H9 (cell line): Measurements from ENCODE around the gene FHL2. TPM values are rescaled to one million over a fixed set of nuclear protein-coding genes. Genes with fewer than 3 reads are reported as not detected.

Source experiments
- DNase-seq: peaks from one replicate; pipeline ENCODE4 v3.0.0-alpha.2; 2017
- H2AFZ ChIP-seq: one replicate; pipeline ENCODE4 v1.6.1; 2013; ENCODE audit warnings: mild to moderate bottlenecking, low read length, control low read depth, moderate library complexity
- H2AK5ac ChIP-seq: 2 replicates; pipeline ENCODE4 v1.6.1; 2013; ENCODE audit warnings: low read length, control low read depth, mixed read lengths; ENCODE audit not compliant: insufficient read length
- H2BK120ac ChIP-seq: one replicate; pipeline ENCODE4 v1.6.1; 2013; ENCODE audit warnings: low read depth, mild to moderate bottlenecking, low read length, control low read depth, inconsistent platforms; ENCODE audit not compliant: poor library complexity, severe bottlenecking
- H2BK12ac ChIP-seq: 2 replicates; pipeline ENCODE4 v1.6.1; 2013; ENCODE audit warnings: low read length, control low read depth, mixed read lengths, low read depth; ENCODE audit not compliant: insufficient read length
- H2BK15ac ChIP-seq: 2 replicates; pipeline ENCODE4 v1.6.1; 2013; ENCODE audit warnings: low read depth, low read length, control low read depth
- H2BK20ac ChIP-seq: one replicate; pipeline ENCODE4 v1.6.1; 2013; ENCODE audit warnings: low read depth, mild to moderate bottlenecking, low read length, control low read depth, inconsistent platforms; ENCODE audit not compliant: poor library complexity, severe bottlenecking
- H2BK5ac ChIP-seq: 2 replicates; pipeline ENCODE4 v1.6.1; 2013; ENCODE audit warnings: low read length, control low read depth, mixed read lengths; ENCODE audit not compliant: insufficient read length
- H3K14ac ChIP-seq: 2 replicates; pipeline ENCODE4 v1.6.1; 2013; ENCODE audit warnings: low read length, control low read depth; ENCODE audit not compliant: insufficient read depth
- H3K18ac ChIP-seq: 2 replicates; pipeline ENCODE4 v1.6.1; 2013; ENCODE audit warnings: low read depth, mild to moderate bottlenecking, mixed read lengths, low read length, control low read depth; ENCODE audit not compliant: insufficient read length
- H3K23ac ChIP-seq: 2 replicates; pipeline ENCODE4 v1.6.1; 2013; ENCODE audit warnings: low read length, control low read depth, mixed read lengths, low read depth; ENCODE audit not compliant: insufficient read length
- H3K23me2 ChIP-seq: 2 replicates; pipeline ENCODE4 v1.6.1; 2013; ENCODE audit warnings: low read depth, mild to moderate bottlenecking, mixed read lengths, low read length, control low read depth; ENCODE audit not compliant: insufficient read length, poor library complexity, severe bottlenecking
- H3K27ac ChIP-seq: 2 replicates; pipeline ENCODE4 v1.5.1; 2013; ENCODE audit warnings: low read length, control low read depth, mixed read lengths, low read depth; ENCODE audit not compliant: insufficient read length
- H3K27me3 ChIP-seq: 2 replicates; pipeline ENCODE4 v1.6.1; 2013; ENCODE audit warnings: low read length, control low read depth, inconsistent platforms; ENCODE audit not compliant: insufficient read depth
- H3K4ac ChIP-seq: 2 replicates; pipeline ENCODE4 v1.6.1; 2013; ENCODE audit warnings: low read depth, mild to moderate bottlenecking, control low read depth, inconsistent platforms, low read length, moderate library complexity
- H3K4me1 ChIP-seq: 2 replicates; pipeline ENCODE4 v1.6.1; 2013; ENCODE audit warnings: low read length, control low read depth, inconsistent platforms; ENCODE audit not compliant: insufficient read depth
- H3K4me2 ChIP-seq: 2 replicates; pipeline ENCODE4 v1.6.1; 2013; ENCODE audit warnings: low read length, control low read depth, mixed read lengths; ENCODE audit not compliant: insufficient read length, insufficient read depth
- H3K56ac ChIP-seq: 2 replicates; pipeline ENCODE4 v1.6.1; 2013; ENCODE audit warnings: low read depth, mild to moderate bottlenecking, mixed read lengths, low read length, control low read depth; ENCODE audit not compliant: insufficient read length
- H3K79me1 ChIP-seq: 2 replicates; pipeline ENCODE4 v1.6.1; 2013; ENCODE audit warnings: low read depth, mild to moderate bottlenecking, moderate library complexity, low read length, control low read depth, inconsistent platforms; ENCODE audit not compliant: insufficient read depth, poor library complexity, severe bottlenecking
- H3K79me2 ChIP-seq: 2 replicates; pipeline ENCODE4 v1.6.1; 2013; ENCODE audit warnings: low read length, control low read depth, inconsistent platforms; ENCODE audit not compliant: insufficient read depth
- H3K9ac ChIP-seq: 2 replicates; pipeline ENCODE4 v1.6.1; 2013; ENCODE audit warnings: low read length, control low read depth, mixed read lengths; ENCODE audit not compliant: insufficient read length; ENCODE audit errors: extremely low read depth
- H3K9me3 ChIP-seq: one replicate; pipeline ENCODE4 v1.6.1; 2013; ENCODE audit warnings: low read depth, low read length, inconsistent platforms; ENCODE audit not compliant: control insufficient read depth
- H3T11ph ChIP-seq: one replicate; pipeline ENCODE4 v1.6.1; 2013; ENCODE audit warnings: mild to moderate bottlenecking, low read length, control low read depth, inconsistent platforms
- H4K20me1 ChIP-seq: one replicate; pipeline ENCODE4 v1.6.1; 2013; ENCODE audit not compliant: control insufficient read depth, insufficient read length, insufficient read depth
- H4K5ac ChIP-seq: 2 replicates; pipeline ENCODE4 v1.6.1; 2013; ENCODE audit warnings: low read depth, mild to moderate bottlenecking, mixed read lengths, low read length, control low read depth; ENCODE audit not compliant: insufficient read length
- H4K8ac ChIP-seq: replicated peaks from 2 replicates; pipeline ENCODE4 v1.6.1; 2013; ENCODE audit warnings: low read length, control low read depth, mixed read lengths, low read depth; ENCODE audit not compliant: insufficient read length
- H4K91ac ChIP-seq: 2 replicates; pipeline ENCODE4 v1.6.1; 2013; ENCODE audit warnings: low read depth, mild to moderate bottlenecking, moderate library complexity, mixed read lengths, low read length, control low read depth; ENCODE audit not compliant: insufficient read length
- H3K27ac Mint-ChIP-seq, 3 experiments: 2 replicates in 2 of 3; 3 replicates in 1 of 3; pipeline ENCODE4 v1.8.0; 2020 to 2021; ENCODE audit warnings: mixed read lengths in 3 of 3, mild to moderate bottlenecking in 1 of 3, moderate library complexity in 1 of 3
- H3K27me3 Mint-ChIP-seq: 2 replicates; pipeline ENCODE4 v1.8.0; 2021; ENCODE audit warnings: low read depth, mild to moderate bottlenecking, moderate library complexity, mixed read lengths
- H3K36me3 Mint-ChIP-seq, 3 experiments: 2 replicates in 2 of 3; 3 replicates in 1 of 3; pipeline ENCODE4 v1.8.0; 2020 to 2021; ENCODE audit warnings: low read depth in 3 of 3, mixed read lengths in 3 of 3; ENCODE audit not compliant: insufficient read depth in 1 of 3
- H3K4me1 Mint-ChIP-seq, 2 experiments: 2 replicates each; pipeline ENCODE4 v1.8.0; 2020; ENCODE audit warnings: mixed read lengths in 2 of 2
- H3K4me3 Mint-ChIP-seq, 2 experiments: 2 replicates in 1 of 2; 3 replicates in 1 of 2; pipeline ENCODE4 v1.8.0; 2020 to 2021; ENCODE audit warnings: mild to moderate bottlenecking in 2 of 2, mixed read lengths in 2 of 2, moderate library complexity in 1 of 2
- H3K9me3 Mint-ChIP-seq, 2 experiments: 2 replicates in 1 of 2; 3 replicates in 1 of 2; pipeline ENCODE4 v1.8.0; 2020; ENCODE audit warnings: mild to moderate bottlenecking in 2 of 2, mixed read lengths in 2 of 2, moderate library complexity in 1 of 2
- WGBS: extraction: QIAGEN DNeasy Blood & Tissue Kit; methylation state at CpG from one replicate; pipeline ENCODE4 v1.1.7; 2013; ENCODE audit warnings: missing lambda C conversion rate, low lambda C conversion rate, mixed read lengths; ENCODE audit not compliant: insufficient read length; ENCODE audit errors: extremely low coverage; 5-methylcytosine and 5-hydroxymethylcytosine counted together
- total RNA-seq: library from RNA; stranded (reverse); gene quantifications from 2 replicates; pipeline ENCODE4 v1.2.1, GENCODE V29; 2021
- TF ChIP-seq, protein P1 (sequence below): fragments of 200-600 bp; sonication (generic); conservative IDR thresholded peaks from 3 replicates; pipeline ENCODE4 v1.8.0; 2021; ENCODE audit warnings: antibody characterized with exemption, mild to moderate bottlenecking

FHL2 gene
- total RNA-seq, 1 experiment from 2014 or later: 34.9 TPM

DNA sequence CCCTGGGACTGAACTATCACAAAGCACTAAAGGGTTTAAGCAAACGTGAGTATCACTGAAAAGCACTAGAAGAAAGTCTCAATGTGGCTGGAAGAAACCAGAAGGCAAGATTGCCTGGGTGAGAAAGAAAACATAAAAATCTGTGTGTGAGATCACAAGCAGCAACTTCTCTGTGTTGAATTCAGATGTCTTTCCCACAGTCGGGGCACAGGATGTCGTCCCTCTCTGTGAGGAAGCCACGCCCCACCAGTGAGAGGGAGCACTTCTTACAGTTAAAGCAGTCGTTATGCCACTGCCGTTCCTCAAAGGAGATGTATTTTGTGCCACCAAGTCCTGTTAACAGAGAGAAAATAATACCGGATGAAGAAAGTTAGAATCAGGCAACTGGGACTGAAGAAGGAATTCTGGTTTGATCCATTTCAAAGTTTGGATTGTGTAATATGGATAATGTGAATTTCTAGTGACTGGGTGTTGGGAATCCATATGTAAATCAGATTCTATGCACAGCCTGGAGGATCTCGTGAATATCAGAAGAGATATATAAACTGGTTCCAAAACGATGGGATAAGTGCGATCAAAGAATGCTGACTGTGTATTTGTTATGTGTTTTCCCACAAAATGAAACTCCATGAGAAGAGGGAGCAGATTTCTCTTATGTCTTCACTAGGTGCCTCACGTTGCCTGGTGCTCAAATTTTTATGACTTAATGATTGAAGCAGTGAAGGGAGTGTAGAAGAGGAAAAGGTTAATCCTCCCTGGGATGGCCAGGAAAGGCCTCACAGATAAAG, 37.6 kb downstream of the FHL2 start:
- Histone ChIP-seq H4K5ac (no peak overlapping the region), H3T11ph (no peak overlapping the region), H2BK120ac (no peak overlapping the region), H3K14ac (no peak overlapping the region), H4K8ac (no peak overlapping the region), H3K9me3 (no peaks in the 10 kb centered on the region), H2BK12ac (no peak overlapping the region), H2BK20ac (no peak overlapping the region), H3K27me3 (no peaks in the 10 kb centered on the region), H2BK15ac (no peak overlapping the region), H3K4me1 (no peaks in the 10 kb centered on the region), H3K9ac (no peak overlapping the region), H3K4me2 (no peak overlapping the region), H4K91ac (no peak overlapping the region), H3K79me2 (no peaks in the 10 kb centered on the region), H3K23ac (no peak overlapping the region), H3K4ac (no peak overlapping the region), H3K27ac (no peak overlapping the region), H2BK5ac (no peak overlapping the region), H3K23me2 (no peaks in the 10 kb centered on the region), H4K20me1 (no peaks in the 10 kb centered on the region), H3K18ac (no peak overlapping the region), H2AK5ac (no peak overlapping the region), H2AFZ (no peak overlapping the region), H3K56ac (no peak overlapping the region), H3K79me1 (no peaks in the 10 kb centered on the region)
- Mint-ChIP-seq H3K4me3 (no peak overlapping the region), H3K36me3 (peaks cover 16 to 63% (median 42%) of the 10 kb centered on the region in 3 experiments), H3K9me3 (no peaks in the 10 kb centered on the region), H3K27me3 (no peaks in the 10 kb centered on the region), H3K4me1 (no peaks in the 10 kb centered on the region), H3K27ac (peak overlapping the region in 1 of 3 experiments; percentile 10; a peak in 1 of 7 replicates)
- no peak for DNase-seq
- WGBS: no CpG with 5 or more reads among the region's 11 CpGs
- TF ChIP-seq, protein P1, sequence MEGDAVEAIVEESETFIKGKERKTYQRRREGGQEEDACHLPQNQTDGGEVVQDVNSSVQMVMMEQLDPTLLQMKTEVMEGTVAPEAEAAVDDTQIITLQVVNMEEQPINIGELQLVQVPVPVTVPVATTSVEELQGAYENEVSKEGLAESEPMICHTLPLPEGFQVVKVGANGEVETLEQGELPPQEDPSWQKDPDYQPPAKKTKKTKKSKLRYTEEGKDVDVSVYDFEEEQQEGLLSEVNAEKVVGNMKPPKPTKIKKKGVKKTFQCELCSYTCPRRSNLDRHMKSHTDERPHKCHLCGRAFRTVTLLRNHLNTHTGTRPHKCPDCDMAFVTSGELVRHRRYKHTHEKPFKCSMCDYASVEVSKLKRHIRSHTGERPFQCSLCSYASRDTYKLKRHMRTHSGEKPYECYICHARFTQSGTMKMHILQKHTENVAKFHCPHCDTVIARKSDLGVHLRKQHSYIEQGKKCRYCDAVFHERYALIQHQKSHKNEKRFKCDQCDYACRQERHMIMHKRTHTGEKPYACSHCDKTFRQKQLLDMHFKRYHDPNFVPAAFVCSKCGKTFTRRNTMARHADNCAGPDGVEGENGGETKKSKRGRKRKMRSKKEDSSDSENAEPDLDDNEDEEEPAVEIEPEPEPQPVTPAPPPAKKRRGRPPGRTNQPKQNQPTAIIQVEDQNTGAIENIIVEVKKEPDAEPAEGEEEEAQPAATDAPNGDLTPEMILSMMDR: no peak
